GM19193 (cell line): ENCODE data around the gene EZH2.

Experiments used
- POLR2A ChIP-seq: IDR thresholded peaks from 4 replicates; pipeline ENCODE4 v1.6.1; 2011; ENCODE audit not compliant: insufficient read depth, insufficient read length; ENCODE audit errors: extremely low read depth

Gene EZH2

DNA sequence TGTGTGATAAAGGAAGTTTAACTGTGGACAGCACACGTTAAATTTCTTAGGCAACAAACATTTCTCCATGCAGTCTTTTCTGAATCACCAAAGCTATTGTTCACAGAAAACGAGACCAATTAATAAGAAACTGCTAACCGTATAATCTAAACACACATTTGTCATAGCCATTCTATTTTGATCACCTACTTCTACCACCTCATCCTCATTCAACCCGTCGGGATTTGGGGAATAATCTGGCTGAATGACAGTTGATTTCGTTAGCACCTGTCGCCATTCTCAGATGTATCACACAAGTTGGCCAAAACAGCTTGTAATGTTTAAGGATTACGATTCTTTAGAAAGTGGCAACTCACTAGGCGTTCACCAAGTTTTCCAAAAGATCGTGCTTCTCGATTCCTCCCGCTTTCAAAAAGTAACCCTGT lies 1.2 kb downstream of the EZH2 start:
- TF ChIP-seq POLR2A = no peak

- no peak for TF ChIP-seq POLR2A
These were observed 1.9 kb downstream of the EZH2 start for GRCh38 chr7:148882192-148882591.

DNA sequence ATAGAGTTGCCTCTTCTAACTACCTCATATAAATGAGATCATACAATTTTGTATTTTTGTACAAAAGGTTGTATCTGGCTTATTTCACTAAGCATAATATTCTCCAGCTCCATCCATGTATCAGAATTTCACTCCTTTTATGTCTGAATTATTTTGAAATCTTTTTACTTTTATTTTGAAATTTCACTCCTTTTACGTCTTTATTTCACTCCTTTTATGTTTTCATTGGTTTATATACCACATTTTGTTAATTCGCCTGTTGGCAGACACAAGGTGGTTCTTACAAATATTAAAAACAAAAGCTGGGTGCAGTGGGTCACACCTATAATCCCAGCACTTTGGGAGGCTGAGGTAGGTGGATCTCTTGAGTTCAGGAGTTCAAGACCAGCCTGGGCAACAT lies 5.8 kb downstream of the EZH2 start:
- TF ChIP-seq POLR2A = no peak

DNA sequence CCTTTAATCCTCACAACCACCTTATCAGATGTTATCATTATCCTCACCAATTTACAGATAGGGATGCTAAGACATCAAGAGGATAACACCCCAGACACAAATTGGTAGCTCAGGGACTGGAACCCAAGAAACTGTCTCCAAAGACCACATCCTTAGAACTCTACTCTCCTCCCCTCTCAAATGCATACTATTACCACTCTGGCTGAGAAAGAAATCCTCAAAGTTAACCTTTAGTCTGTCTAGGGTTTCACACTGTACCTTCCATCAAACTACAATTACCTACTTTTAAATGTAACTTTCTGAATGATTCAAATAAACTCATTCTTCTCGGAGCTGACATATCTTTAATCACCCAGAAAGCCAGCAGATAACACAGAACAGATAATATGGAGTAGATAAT lies 6.6 kb downstream of the EZH2 start:
- no peak for TF ChIP-seq POLR2A

DNA sequence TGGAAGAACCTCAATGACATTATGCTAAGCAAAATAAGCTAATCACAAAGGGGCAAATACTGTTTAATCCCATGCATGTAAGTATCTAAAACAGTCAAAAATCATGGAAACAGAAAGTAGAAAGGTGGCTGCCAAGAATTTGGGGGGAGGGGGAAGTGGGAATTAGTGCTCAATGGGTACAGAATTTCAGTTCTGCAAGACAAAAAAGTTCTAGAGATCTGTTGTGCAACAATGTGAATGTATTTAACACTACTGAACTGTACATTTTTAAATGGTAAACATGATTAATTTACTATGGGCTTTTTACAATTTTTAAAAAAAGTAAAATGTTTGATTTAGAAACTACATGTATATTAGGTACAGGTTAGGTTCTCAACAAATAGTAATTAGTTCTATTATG lies 11.9 kb downstream of the EZH2 start:
- TF ChIP-seq POLR2A = no peak

DNA sequence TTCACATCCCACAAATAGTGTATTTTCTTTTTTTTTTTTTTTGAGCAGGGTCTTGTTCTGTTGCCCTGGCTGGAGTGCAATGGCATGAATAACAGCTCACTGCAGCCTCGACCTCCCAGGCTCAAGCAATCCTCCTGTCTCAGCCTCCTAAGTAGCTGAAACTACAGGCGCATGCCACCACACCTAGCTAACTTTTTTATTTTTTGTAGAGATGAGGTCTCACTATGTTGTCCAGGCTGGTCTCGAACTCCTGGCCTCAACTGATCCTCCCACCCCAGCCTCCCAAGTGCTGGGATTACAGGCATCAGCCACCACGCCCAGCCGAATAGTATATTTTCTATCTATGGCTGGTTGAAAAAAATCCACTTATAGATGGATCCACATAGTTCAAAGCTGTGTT lies 12.5 kb downstream of the EZH2 start:
- TF ChIP-seq POLR2A = no peak

GRCh38 chr7:148871030-148871429 lies 13.1 kb downstream of the EZH2 start:
- no peak for TF ChIP-seq POLR2A

GRCh38 chr7:148868378-148868674 lies 15.8 kb downstream of the EZH2 start:
- no peak for TF ChIP-seq POLR2A

DNA sequence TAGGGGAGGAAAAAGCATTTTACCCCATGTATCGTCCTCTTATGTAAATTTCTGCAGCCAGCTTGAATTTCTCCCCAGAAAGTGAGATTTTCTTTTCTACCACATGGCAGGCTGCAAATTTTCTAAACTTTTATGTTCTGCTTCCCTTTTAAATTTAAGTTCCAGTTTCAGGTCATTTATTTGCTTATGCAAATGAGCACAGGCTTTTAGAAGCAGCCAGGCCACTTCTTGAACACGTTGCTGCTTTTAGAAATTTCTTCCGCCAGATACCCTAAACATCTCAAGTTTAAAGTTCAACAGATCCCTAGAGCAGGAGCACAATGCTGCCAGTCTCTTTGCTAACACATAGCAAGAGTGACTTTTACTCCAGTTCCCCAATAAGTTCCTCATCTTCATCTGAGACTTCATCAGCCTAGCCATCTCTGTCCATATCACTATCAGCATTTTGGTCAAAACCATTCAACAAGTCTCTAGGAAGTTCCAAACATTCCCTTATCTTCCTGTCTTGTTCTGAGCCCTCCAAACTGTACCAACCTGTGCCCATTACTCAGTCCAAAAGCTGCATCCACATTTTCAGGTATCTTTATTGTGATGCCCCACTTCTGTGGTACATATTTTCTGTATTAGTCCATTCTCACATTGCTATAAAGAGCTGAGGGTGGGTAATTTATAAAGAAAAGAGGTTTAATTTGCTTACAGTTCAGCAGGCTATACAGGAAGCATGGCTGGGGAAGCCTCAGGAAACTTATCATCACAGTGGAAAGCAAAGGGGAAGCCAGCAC lies 16.3 kb downstream of the EZH2 start:
- TF ChIP-seq POLR2A = no peak

GRCh38 chr7:148866362-148866761 lies 17.7 kb downstream of the EZH2 start:
- no peak for TF ChIP-seq POLR2A

- no peak for TF ChIP-seq POLR2A
These were observed 18.8 kb downstream of the EZH2 start for GRCh38 chr7:148865283-148865682.

- no peak for TF ChIP-seq POLR2A
These were observed 20.8 kb downstream of the EZH2 start for GRCh38 chr7:148863324-148863723.

- TF ChIP-seq POLR2A = no peak
These were observed 21.6 kb downstream of the EZH2 start for GRCh38 chr7:148862481-148862880.

DNA sequence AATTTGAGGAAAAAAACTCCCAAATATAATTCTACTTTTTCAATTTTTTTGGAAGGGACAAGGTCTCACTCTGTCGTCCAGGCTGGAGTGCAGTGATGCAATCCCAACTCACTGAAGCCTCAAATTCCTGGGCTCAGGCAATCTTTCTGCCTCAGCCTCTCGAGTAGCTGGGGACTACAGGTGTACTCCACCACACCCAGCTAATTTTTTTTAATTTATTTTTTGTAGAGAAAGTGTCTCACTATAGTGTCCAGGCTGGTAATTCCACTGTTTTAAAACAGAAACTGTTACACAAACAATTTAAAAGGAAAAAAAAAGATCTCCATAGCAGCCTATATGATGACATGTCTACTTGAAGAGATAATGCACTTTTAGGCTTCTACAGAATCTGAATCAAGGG lies 25.6 kb downstream of the EZH2 start:
- no peak for TF ChIP-seq POLR2A

- TF ChIP-seq POLR2A = no peak
These were observed 27.2 kb downstream of the EZH2 start for GRCh38 chr7:148856891-148857290.

DNA sequence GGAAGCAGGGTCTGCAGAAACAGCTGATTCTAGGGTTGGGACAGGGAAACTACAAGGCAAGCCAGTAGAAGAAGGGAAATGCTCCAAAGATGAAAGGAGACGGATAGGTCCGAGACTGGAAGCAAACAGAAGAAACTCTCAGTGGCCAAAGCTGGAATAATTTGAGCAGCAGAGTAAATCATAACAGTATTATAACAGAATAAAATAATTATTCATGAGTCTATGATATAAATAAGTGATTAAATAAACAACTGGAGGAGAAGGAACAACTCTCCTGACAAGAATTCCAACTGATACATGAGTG lies 27.6 kb downstream of the EZH2 start:
- TF ChIP-seq POLR2A = no peak

GRCh38 chr7:148854983-148855382 lies 29.1 kb downstream of the EZH2 start:
- TF ChIP-seq POLR2A = no peak
